ENCODE results near the gene FNDC8. TPM values are rescaled to one million over a fixed set of nuclear protein-coding genes. Genes with fewer than 3 reads are reported as not detected.
"Not testable (repeated sequence)": the region's sequence is repeated elsewhere in the genome, so short reads cannot be mapped to it uniquely, and the experiment has no call there.

FNDC8 gene
- total RNA-seq, 1 experiment from 2014 or later: not detected

- no peak for TF ChIP-seq CREM (CRISPR knock-in tag; IDR thresholded peaks at IDR 0.05)
- TF ChIP-seq ZSCAN18 (CRISPR knock-in tag; IDR thresholded peaks at IDR 0.05): no peak
- no peak for TF ChIP-seq MLX (CRISPR knock-in tag; IDR thresholded peaks at IDR 0.05)
- no peak for TF ChIP-seq E2F4 (CRISPR knock-in tag; IDR thresholded peaks at IDR 0.05; ENCODE audit: borderline replicate concordance, low read depth)
- TF ChIP-seq CDX4 (CRISPR knock-in tag; IDR thresholded peaks at IDR 0.05; ENCODE audit: borderline replicate concordance): no peak
- TF ChIP-seq CBFB (CRISPR knock-in tag; IDR thresholded peaks at IDR 0.05; ENCODE audit: low read depth): no peak
- TF ChIP-seq IRF2 (CRISPR knock-in tag; IDR thresholded peaks at IDR 0.05; ENCODE audit: borderline replicate concordance, low read depth): no peak
- no peak for TF ChIP-seq ZNF416 (CRISPR knock-in tag; IDR thresholded peaks at IDR 0.05)
- no peak for TF ChIP-seq RELA (CRISPR knock-in tag; IDR thresholded peaks at IDR 0.05; ENCODE audit: borderline replicate concordance)
- TF ChIP-seq ATF6 (CRISPR knock-in tag; IDR thresholded peaks at IDR 0.05): no peak
- no peak for TF ChIP-seq HMGA2 (CRISPR knock-in tag; IDR thresholded peaks at IDR 0.05)
Measured at GRCh38 chr17:35170968-35171771, 49.8 kb downstream of the FNDC8 start (continued).

GRCh38 chr17:35171834-35172233 lies 50.4 kb downstream of the FNDC8 start:
- peaks cover 5% of the 10 kb centered on the region for H3K27me3 Mint-ChIP-seq (ENCODE audit: low read depth)
- H3K9me3 Mint-ChIP-seq: no peaks in the 10 kb centered on the region
- H3K27ac Mint-ChIP-seq: no peak overlapping the region
- DNase-seq (ENCODE audit: low spot score) (no peak), ATAC-seq (no peak)
- ChIA-PET POLR2A (no interaction called here), CTCF (interaction anchor here (1.4 to 1.7 kb wide), 2 partner anchors 362 to 368 kb away, joined by 6 to 9 read pairs; no protein-coding TSS in a partner anchor)
- H3K36me3 Mint-ChIP-seq: no peaks in the 10 kb centered on the region
- no peak overlapping the region for H3K4me3 Mint-ChIP-seq
- H3K4me1 Mint-ChIP-seq: no peaks in the 10 kb centered on the region
- TF ChIP-seq SMAD4 (CRISPR knock-in tag; IDR thresholded peaks at IDR 0.05) (no peak), JAZF1 (CRISPR knock-in tag; IDR thresholded peaks at IDR 0.05) (no peak)

GRCh38 chr17:35172321-35172720 lies 50.9 kb downstream of the FNDC8 start:
- ATAC-seq; H3K9me3 Mint-ChIP-seq; H3K4me3 Mint-ChIP-seq; POLR2A ChIA-PET; DNase-seq (ENCODE audit: low spot score); H3K27ac Mint-ChIP-seq; H3K4me1 Mint-ChIP-seq; H3K36me3 Mint-ChIP-seq; H3K27me3 Mint-ChIP-seq (ENCODE audit: low read depth): not testable (repeated sequence)
- CTCF ChIA-PET: interaction anchor here (0.9 kb wide), 1 partner anchor 31 kb away, joined by 3 read pairs; no protein-coding TSS in a partner anchor
